Measurements from ENCODE around the gene ETFB. TPM values are rescaled to one million over a fixed set of nuclear protein-coding genes. Genes with fewer than 3 reads are reported as not detected.
"Not testable (repeated sequence)": the region's sequence is repeated elsewhere in the genome, so short reads cannot be mapped to it uniquely, and the experiment has no call there.

Gene ETFB
- total and polyA plus RNA-seq, 9 of the 15 experiments (the other 6 are each of a cell fraction or from before 2014, with no cell fraction given) = 18.1 to 143 (median 96.1) TPM

DNA sequence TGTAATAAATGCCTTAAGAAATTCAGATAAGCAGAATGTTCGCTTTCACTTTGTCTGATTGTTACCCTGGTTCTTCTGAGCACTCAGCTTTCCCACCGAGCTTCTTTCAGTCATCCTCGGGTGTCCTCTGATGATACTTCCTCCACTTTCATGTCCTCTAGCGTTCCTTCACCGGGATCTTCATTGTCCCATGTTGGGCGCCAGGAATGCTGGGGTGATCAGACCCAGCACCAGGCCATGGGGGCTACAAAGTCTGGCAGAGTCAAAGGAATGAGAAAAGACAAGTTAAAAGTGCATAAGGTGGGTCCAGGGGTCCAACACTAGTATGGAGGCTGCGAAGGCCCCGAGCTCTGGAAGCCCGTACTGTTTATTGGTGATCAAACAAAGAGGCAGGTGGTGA, 35.9 kb upstream of the ETFB start (continued):
- TF ChIP-seq, protein P1, sequence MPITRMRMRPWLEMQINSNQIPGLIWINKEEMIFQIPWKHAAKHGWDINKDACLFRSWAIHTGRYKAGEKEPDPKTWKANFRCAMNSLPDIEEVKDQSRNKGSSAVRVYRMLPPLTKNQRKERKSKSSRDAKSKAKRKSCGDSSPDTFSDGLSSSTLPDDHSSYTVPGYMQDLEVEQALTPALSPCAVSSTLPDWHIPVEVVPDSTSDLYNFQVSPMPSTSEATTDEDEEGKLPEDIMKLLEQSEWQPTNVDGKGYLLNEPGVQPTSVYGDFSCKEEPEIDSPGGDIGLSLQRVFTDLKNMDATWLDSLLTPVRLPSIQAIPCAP (CRISPR knock-in tag; IDR thresholded peaks at IDR 0.05; ENCODE audit: borderline replicate concordance) = no peak
- peak; percentile 94 for TF ChIP-seq TRIM28 (IDR thresholded peaks at IDR 0.05)

DNA sequence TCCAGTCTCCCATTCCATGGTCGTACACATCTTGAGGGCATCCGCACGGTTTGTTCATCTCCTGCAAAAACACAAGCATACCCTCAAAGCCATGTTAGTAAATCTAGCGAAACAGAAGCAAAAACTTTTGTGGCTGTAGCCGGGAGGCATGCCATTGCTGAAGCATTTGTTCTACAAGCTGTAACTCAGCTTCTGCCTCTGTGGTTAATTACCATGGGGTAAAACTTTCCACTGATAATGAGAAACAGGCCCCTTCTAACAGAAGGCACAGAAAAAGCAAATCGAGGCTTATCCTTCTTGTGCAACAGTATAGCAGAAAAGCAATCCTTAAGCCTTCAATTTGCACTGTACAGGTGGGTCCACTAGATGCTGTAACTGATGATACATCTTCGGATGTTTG, 33.7 kb upstream of the ETFB start:
- H4K20me1 ChIP-seq (replicated peaks; ENCODE audit: control insufficient read depth, insufficient read depth, low read length); H3K36me3 ChIP-seq (ENCODE audit: control insufficient read depth, insufficient read depth, low read length); CTCF ChIA-PET (ENCODE audit: low intra/inter-chr PET ratio); FAIRE-seq; intact Hi-C loops (cut with micrococcal nuclease); ATAC-seq; H3K4me2 ChIP-seq (ENCODE audit: insufficient read depth, low read length); DNase-seq (ENCODE audit: extremely low read depth in 1 of 4, low spot score in 3 of 4); H2AFZ ChIP-seq (ENCODE audit: low read depth, low read length); H3K9me1 ChIP-seq (ENCODE audit: control insufficient read depth, insufficient read depth, low read length); H3K9ac ChIP-seq (ENCODE audit: insufficient read depth in 1 of 2, low read depth in 2 of 2, low read length in 2 of 2); BruUV-seq (replicated peaks); H3K27me3 ChIP-seq (ENCODE audit: control insufficient read depth in 2 of 2, insufficient read depth in 2 of 2, low read length in 2 of 2); in situ Hi-C loops (cut with MboI); H3K4me3 ChIP-seq; POLR2A ChIA-PET; H3K27ac ChIP-seq (ENCODE audit: extremely low read depth, low read depth, low read length): not testable (repeated sequence)
- Histone ChIP-seq H3K79me2 (ENCODE audit: control insufficient read depth, insufficient read depth, low read length) (peaks cover 13% of the 10 kb centered on the region; the same call in 2 of the 3 replicates), H3K4me1 (replicated peaks in 1 of 2; ENCODE audit: control insufficient read depth in 2 of 2, insufficient read depth in 2 of 2, low read length in 2 of 2) (peaks cover 9 to 14% of the 10 kb centered on the region in 2 experiments; a peak in 4 of 5 replicates), H3K9me3 (replicated peaks; ENCODE audit: control insufficient read depth, insufficient read depth, low read depth, low read length) (peaks cover 13% of the 10 kb centered on the region)
- 70% methylated on average over 7 of the region's 7 CpGs for WGBS (ENCODE audit: insufficient coverage, low coverage, missing lambda C conversion rate)

DNA sequence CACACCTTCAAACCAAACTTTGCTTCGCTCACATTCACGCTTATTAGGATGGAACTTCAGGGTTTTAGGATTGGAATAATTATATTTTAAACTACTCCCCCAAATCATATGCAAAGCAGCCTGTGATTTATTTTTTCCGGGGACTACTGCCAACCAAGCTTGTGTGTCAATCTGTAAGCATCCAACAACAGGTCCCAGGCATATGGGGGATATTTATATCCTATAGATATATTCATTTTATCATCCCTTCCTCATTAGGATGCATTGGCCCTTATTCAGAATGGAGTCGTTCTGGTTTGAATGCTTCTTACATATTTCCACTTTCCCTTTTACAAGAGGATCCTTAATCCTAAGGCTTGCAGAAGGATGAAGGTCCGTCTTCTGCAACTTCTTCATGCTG, 33.0 kb upstream of the ETFB start:
- 79% methylated on average over 5 of the region's 5 CpGs for WGBS (ENCODE audit: insufficient coverage, low coverage, missing lambda C conversion rate)
- H3K4me3 ChIP-seq = no peak overlapping the region
- intact Hi-C loops (cut with micrococcal nuclease) (no loop called here), in situ Hi-C loops (cut with MboI) (no loop called here)
- peaks cover 13% of the 10 kb centered on the region for H3K9me3 ChIP-seq (replicated peaks; ENCODE audit: control insufficient read depth, insufficient read depth, low read depth, low read length)
- ChIA-PET POLR2A (no interaction called here), CTCF (ENCODE audit: low intra/inter-chr PET ratio) (no interaction called here)
- no peak overlapping the region for H3K4me2 ChIP-seq (ENCODE audit: insufficient read depth, low read length)
- H3K9ac ChIP-seq (ENCODE audit: insufficient read depth in 1 of 2, low read depth in 2 of 2, low read length in 2 of 2) = no peak overlapping the region
- no peaks in the 10 kb centered on the region for H3K9me1 ChIP-seq (ENCODE audit: control insufficient read depth, insufficient read depth, low read length)
- H3K79me2 ChIP-seq (ENCODE audit: control insufficient read depth, insufficient read depth, low read length) = peaks cover 18% of the 10 kb centered on the region; the same call in 2 of the 3 replicates
- no peaks in the 10 kb centered on the region for H3K27me3 ChIP-seq (ENCODE audit: control insufficient read depth in 2 of 2, insufficient read depth in 2 of 2, low read length in 2 of 2)
- no peaks in the 10 kb centered on the region for H4K20me1 ChIP-seq (replicated peaks; ENCODE audit: control insufficient read depth, insufficient read depth, low read length)
- ATAC-seq (no peak), DNase-seq (ENCODE audit: extremely low read depth in 1 of 4, low spot score in 3 of 4) (no peak), FAIRE-seq (no peak)
- no peak overlapping the region for H2AFZ ChIP-seq (ENCODE audit: low read depth, low read length)
- no peak overlapping the region for H3K27ac ChIP-seq (ENCODE audit: extremely low read depth, low read depth, low read length)
- peaks cover 4% of the 10 kb centered on the region; the same call in 2 of the 3 replicates for H3K36me3 ChIP-seq (ENCODE audit: control insufficient read depth, insufficient read depth, low read length)
- H3K4me1 ChIP-seq (replicated peaks in 1 of 2; ENCODE audit: control insufficient read depth in 2 of 2, insufficient read depth in 2 of 2, low read length in 2 of 2) = peaks cover 11 to 14% of the 10 kb centered on the region in 2 experiments; a peak in 4 of 5 replicates
- BruUV-seq (replicated peaks) = no TSS peak
- TF ChIP-seq MCM7 (IDR thresholded peaks at IDR 0.05) (no peak), KDM5B (IDR thresholded peaks at IDR 0.05; ENCODE audit: insufficient replicate concordance, low read depth, low read length) (no peak), SMARCC2 (IDR thresholded peaks at IDR 0.05; ENCODE audit: low read depth) (no peak), ZNF699 (CRISPR knock-in tag; IDR thresholded peaks at IDR 0.05; ENCODE audit: insufficient replicate concordance) (no peak), HDAC3 (IDR thresholded peaks at IDR 0.05; ENCODE audit: borderline replicate concordance, partially characterized antibody) (no peak), MTA3 (IDR thresholded peaks at IDR 0.05; ENCODE audit: borderline replicate concordance) (no peak), RBM39 (optimal IDR thresholded peaks at IDR 0.05; ENCODE audit: low read depth, low read length) (no peak), HEY1 (CRISPR knock-in tag; IDR thresholded peaks at IDR 0.05; ENCODE audit: borderline replicate concordance) (no peak), CCAR2 (IDR thresholded peaks at IDR 0.05; ENCODE audit: low read depth, low read length) (no peak), BDP1 (IDR thresholded peaks at IDR 0.05; ENCODE audit: insufficient read depth, insufficient read length) (no peak), EWSR1 (IDR thresholded peaks at IDR 0.05; ENCODE audit: borderline replicate concordance, low read depth, partially characterized antibody) (no peak)
- TF ChIP-seq, protein P2, sequence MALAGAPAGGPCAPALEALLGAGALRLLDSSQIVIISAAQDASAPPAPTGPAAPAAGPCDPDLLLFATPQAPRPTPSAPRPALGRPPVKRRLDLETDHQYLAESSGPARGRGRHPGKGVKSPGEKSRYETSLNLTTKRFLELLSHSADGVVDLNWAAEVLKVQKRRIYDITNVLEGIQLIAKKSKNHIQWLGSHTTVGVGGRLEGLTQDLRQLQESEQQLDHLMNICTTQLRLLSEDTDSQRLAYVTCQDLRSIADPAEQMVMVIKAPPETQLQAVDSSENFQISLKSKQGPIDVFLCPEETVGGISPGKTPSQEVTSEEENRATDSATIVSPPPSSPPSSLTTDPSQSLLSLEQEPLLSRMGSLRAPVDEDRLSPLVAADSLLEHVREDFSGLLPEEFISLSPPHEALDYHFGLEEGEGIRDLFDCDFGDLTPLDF (CRISPR knock-in tag; IDR thresholded peaks at IDR 0.05) = no peak

Data from K562 (cell line).